ENCODE results near the gene MSI2. TPM values are rescaled to one million over a fixed set of nuclear protein-coding genes. Genes with fewer than 3 reads are reported as not detected.

The MSI2 gene
- total RNA-seq, 1 donor from 2014 or later, result 24.2 TPM

GRCh38 chr17:57514614-57515013 is 258.3 kb downstream of the MSI2 start:
- DNase-seq (ENCODE audit: low spot score) (no peak), ATAC-seq (no peak)

GRCh38 chr17:57515662-57516211 is 259.4 kb downstream of the MSI2 start:
- ATAC-seq, result no peak
- no peak for DNase-seq (ENCODE audit: low spot score)

- ATAC-seq (peak; percentile 79), DNase-seq (ENCODE audit: low spot score) (no peak)
Measured at GRCh38 chr17:57516290-57517230, 260.2 kb downstream of the MSI2 start.

GRCh38 chr17:57517273-57517631 is 260.9 kb downstream of the MSI2 start:
- ATAC-seq (no peak), DNase-seq (ENCODE audit: low spot score) (no peak)

- no peak for DNase-seq (ENCODE audit: low spot score)
- peak; percentile 9 for ATAC-seq
Measured at GRCh38 chr17:57517632-57518456, 261.5 kb downstream of the MSI2 start.

- DNase-seq (ENCODE audit: low spot score) (no peak), ATAC-seq (peak; percentile 26)
Measured at GRCh38 chr17:57518587-57519581, 262.6 kb downstream of the MSI2 start.

GRCh38 chr17:57519800-57520199 is 263.5 kb downstream of the MSI2 start:
- DNase-seq (ENCODE audit: low spot score), result no peak
- no peak for ATAC-seq

- DNase-seq (ENCODE audit: low spot score), result no peak
- no peak for ATAC-seq
Measured at GRCh38 chr17:57521606-57522005, 265.3 kb downstream of the MSI2 start.

- no peak for DNase-seq (ENCODE audit: low spot score)
- ATAC-seq, result no peak
Measured at GRCh38 chr17:57522042-57523005, 266.0 kb downstream of the MSI2 start.

GRCh38 chr17:57523926-57524632 is 267.8 kb downstream of the MSI2 start:
- ATAC-seq (peak; percentile 55), DNase-seq (ENCODE audit: low spot score) (no peak)

GRCh38 chr17:57524839-57525568 is 268.7 kb downstream of the MSI2 start:
- ATAC-seq, result no peak
- no peak for DNase-seq (ENCODE audit: low spot score)

- DNase-seq (ENCODE audit: low spot score) (no peak), ATAC-seq (no peak)
Measured at GRCh38 chr17:57527221-57528057, 271.1 kb downstream of the MSI2 start.

- ATAC-seq (no peak), DNase-seq (ENCODE audit: low spot score) (no peak)
Measured at GRCh38 chr17:57528058-57528451, 271.7 kb downstream of the MSI2 start.

GRCh38 chr17:57530026-57530425 is 273.7 kb downstream of the MSI2 start:
- no peak for ATAC-seq
- DNase-seq (ENCODE audit: low spot score), result no peak

- DNase-seq (ENCODE audit: low spot score) (no peak), ATAC-seq (no peak)
Measured at GRCh38 chr17:57530508-57530907, 274.2 kb downstream of the MSI2 start.

- DNase-seq (ENCODE audit: low spot score) (no peak), ATAC-seq (no peak)
Measured at GRCh38 chr17:57531078-57531477, 274.8 kb downstream of the MSI2 start.
